HepG2 (cell line): Measurements from ENCODE around the gene MTA3. TPM values are rescaled to one million over a fixed set of nuclear protein-coding genes. Genes with fewer than 3 reads are reported as not detected.

Experiments used
- ATAC-seq: fragments of 200-7000 bp; cut with Tn5 transposase; 3 replicates; pipeline ENCODE4 v1.9.1; 2020; ENCODE audit warnings: mild to moderate bottlenecking, moderate library complexity
- BruUV-seq: library from RNA; stranded (reverse); fragments of 400-500 nt; replicated peaks from 2 replicates; lab custom pipeline; 2021; lab: Mats Ljungman, UMichigan
- CTCF ChIA-PET: fragments of 300-600 bp; formaldehyde crosslinking; extraction: SDS; loops from one replicate; lab custom pipeline; 2021; ENCODE audit warnings: low total read pairs, inconsistent platforms, low intra/inter-chr PET ratio; lab: Yijun Ruan, JAX
- POLR2A ChIA-PET: fragments of 350-600 bp; sonication (Branson Sonifier 250); formaldehyde crosslinking; loops from one replicate; lab custom pipeline; 2020; ENCODE audit warnings: antibody characterized with exemption, inconsistent platforms; lab: Yijun Ruan, JAX
- DNase-seq: peaks from one replicate; pipeline ENCODE4 v3.0.0-alpha.2; 2015; ENCODE audit warnings: low spot score
- FAIRE-seq: peaks from 3 replicates; lab custom pipeline; 2011; peaks lifted over from hg19 to GRCh38; lab: Jason Lieb, UNC
- H2AFZ ChIP-seq: one replicate; pipeline ENCODE4 v1.6.1; 2011; ENCODE audit warnings: low read length, inconsistent platforms
- H3K27ac ChIP-seq: fragments of 300-600 bp; 3 replicates; pipeline ENCODE4 v1.8.0; 2011; ENCODE audit warnings: mixed run types, mild to moderate bottlenecking, mixed read lengths, low read length, inconsistent platforms; ENCODE audit not compliant: insufficient read depth; ENCODE audit errors: extremely low read length
- H3K27me3 ChIP-seq, 2 experiments: fragments of 200-600 bp in 1 of 2; 2 replicates in 1 of 2; 3 replicates in 1 of 2; pipeline versions ENCODE4 v1.6.0 to v1.8.0; 2011; ENCODE audit warnings: low read length in 2 of 2, mild to moderate bottlenecking in 2 of 2, moderate library complexity in 2 of 2, inconsistent platforms in 1 of 2; ENCODE audit not compliant: insufficient read depth in 2 of 2, control insufficient read depth in 1 of 2
- H3K36me3 ChIP-seq, 2 experiments: fragments of 200-600 bp in 1 of 2; replicated peaks in 1 of 2; 2 replicates in 1 of 2; 3 replicates in 1 of 2; pipeline versions ENCODE4 v1.5.1 to v1.8.0; 2011; ENCODE audit warnings: low read length in 2 of 2, inconsistent platforms in 1 of 2; ENCODE audit not compliant: insufficient read depth in 2 of 2, control insufficient read depth in 1 of 2
- H3K4me1 ChIP-seq: 2 replicates; pipeline ENCODE4 v1.5.1; 2012; ENCODE audit warnings: low read length, inconsistent platforms; ENCODE audit not compliant: insufficient read depth
- H3K4me2 ChIP-seq: 2 replicates; pipeline ENCODE4 v1.6.0; 2011; ENCODE audit warnings: low read depth, low read length, inconsistent platforms
- H3K4me3 ChIP-seq, 3 experiments: fragments of 200-600 bp in 1 of 3; sonication (generic), shearing (Covaris generic) in 1 of 3; replicated peaks in 1 of 3; 2 replicates each; pipeline ENCODE4 v1.5.1; 2011 to 2016; ENCODE audit warnings: low read length in 3 of 3, inconsistent platforms in 2 of 3, low read depth in 2 of 3, mild to moderate bottlenecking in 2 of 3, control low read depth in 1 of 3, mixed read lengths in 1 of 3; ENCODE audit not compliant: insufficient read depth in 1 of 3
- H3K79me2 ChIP-seq: one replicate; pipeline ENCODE4 v1.6.1; 2011; ENCODE audit warnings: low read length, inconsistent platforms; ENCODE audit not compliant: insufficient read depth
- H3K9ac ChIP-seq: 2 replicates; pipeline ENCODE4 v1.6.0; 2011; ENCODE audit warnings: mild to moderate bottlenecking, low read depth, low read length, inconsistent platforms; ENCODE audit not compliant: insufficient read depth
- H3K9me3 ChIP-seq: 2 replicates; pipeline ENCODE4 v1.5.1; 2012; ENCODE audit warnings: mild to moderate bottlenecking, low read length
- H4K20me1 ChIP-seq: 2 replicates; pipeline ENCODE4 v1.6.0; 2011; ENCODE audit warnings: inconsistent platforms, mild to moderate bottlenecking, low read length, moderate library complexity; ENCODE audit not compliant: insufficient read depth
- CC2D1A ChIP-seq: sonication (generic); formaldehyde crosslinking; IDR thresholded peaks from 2 replicates; pipeline ENCODE4 v1.8.1; 2023; ENCODE audit warnings: mild to moderate bottlenecking, missing genetic modification reagents
- FOSL1 ChIP-seq: sonication (generic); formaldehyde crosslinking; IDR thresholded peaks from 2 replicates; pipeline ENCODE4 v1.9.0; 2021; ENCODE audit warnings: missing genetic modification reagents, borderline replicate concordance
- GATAD2A ChIP-seq: IDR thresholded peaks from 2 replicates; pipeline ENCODE4 v1.6.1; 2016
- GLMP ChIP-seq: sonication (generic); formaldehyde crosslinking; IDR thresholded peaks from 2 replicates; pipeline ENCODE4 v1.9.0; 2021; ENCODE audit warnings: missing genetic modification reagents, mild to moderate bottlenecking, borderline replicate concordance
- HOXD1 ChIP-seq: sonication (generic); formaldehyde crosslinking; IDR thresholded peaks from 2 replicates; pipeline ENCODE4 v1.5.0; 2020; ENCODE audit warnings: missing genetic modification reagents
- NFKBIZ ChIP-seq: IDR thresholded peaks from 2 replicates; pipeline ENCODE4 v1.6.1; 2018; ENCODE audit warnings: missing genetic modification reagents, missing compliant biosample characterization
- PCBP1 ChIP-seq: fragments of 200-400 bp; formaldehyde crosslinking; IDR thresholded peaks from 2 replicates; pipeline ENCODE4 v1.6.1; 2017; ENCODE audit warnings: mild to moderate bottlenecking, low read depth, low read length, borderline replicate concordance
- RBM22 ChIP-seq: fragments of 200-400 bp; formaldehyde crosslinking; optimal IDR thresholded peaks from 2 replicates; pipeline ENCODE3; 2017; ENCODE audit warnings: mild to moderate bottlenecking, low read length, moderate library complexity
- STAT6 ChIP-seq: sonication (generic); formaldehyde crosslinking; IDR thresholded peaks from 2 replicates; pipeline ENCODE4 v1.4.0; 2020; ENCODE audit warnings: missing genetic modification reagents, mild to moderate bottlenecking, borderline replicate concordance
- SUZ12 ChIP-seq: fragments of 150-350 bp; IDR thresholded peaks from 2 replicates; pipeline ENCODE4 v1.6.1; 2014; ENCODE audit warnings: low read depth, low read length
- TBL1XR1 ChIP-seq: fragments of 150-350 bp; IDR thresholded peaks from 2 replicates; pipeline ENCODE4 v1.6.1; 2014; ENCODE audit warnings: borderline replicate concordance, low read length; ENCODE audit not compliant: partially characterized antibody
- TEAD3 ChIP-seq: optimal IDR thresholded peaks from 2 replicates; pipeline ENCODE3; 2016; ENCODE audit warnings: borderline replicate concordance
- ZFAT ChIP-seq: sonication (generic); formaldehyde crosslinking; conservative IDR thresholded peaks from 2 replicates; pipeline ENCODE4 v1.8.1; 2023; ENCODE audit warnings: missing genetic modification reagents, inconsistent platforms
- ZNF121 ChIP-seq: sonication (generic); formaldehyde crosslinking; IDR thresholded peaks from 2 replicates; pipeline ENCODE4 v1.5.0; 2020; ENCODE audit warnings: mild to moderate bottlenecking, missing genetic modification reagents
- ZNF441 ChIP-seq: sonication (generic); formaldehyde crosslinking; IDR thresholded peaks from 2 replicates; pipeline ENCODE4 v1.7.0; 2021; ENCODE audit warnings: missing genetic modification reagents, borderline replicate concordance
- ZNF574 ChIP-seq: sonication (generic); formaldehyde crosslinking; IDR thresholded peaks from 2 replicates; pipeline ENCODE4 v1.4.0; 2020; ENCODE audit warnings: missing genetic modification reagents
- ZNF691 ChIP-seq: sonication (generic); formaldehyde crosslinking; IDR thresholded peaks from 2 replicates; pipeline ENCODE4 v1.4.0; 2020; ENCODE audit warnings: missing genetic modification reagents, low read depth, mild to moderate bottlenecking, borderline replicate concordance
- ZNF782 ChIP-seq: sonication (generic); formaldehyde crosslinking; IDR thresholded peaks from 2 replicates; pipeline ENCODE4 v1.4.0; 2020; ENCODE audit warnings: missing genetic modification reagents, mild to moderate bottlenecking, borderline replicate concordance
- ZNF83 ChIP-seq: sonication (generic); formaldehyde crosslinking; IDR thresholded peaks from 2 replicates; pipeline ENCODE4 v1.4.0; 2020; ENCODE audit warnings: missing genetic modification reagents, mild to moderate bottlenecking, borderline replicate concordance
- WGBS: methylation state at CpG from one replicate; pipeline ENCODE4 v1.1.6; 2017; ENCODE audit warnings: low lambda C conversion rate; 5-methylcytosine and 5-hydroxymethylcytosine counted together
- in situ Hi-C: cut with HindIII; loops from 2 replicates; pipeline ENCODE4 v1.10.0; 2017; ENCODE audit warnings: low pct_unique_long_range_greater_than_20kb; ENCODE audit not compliant: extremely low pct_ligation_motif_present
- intact Hi-C: fragments of 100-400 bp; cut with micrococcal nuclease; formaldehyde crosslinking; loops from one replicate; pipeline ENCODE4 v1.10.0; 2022; ENCODE audit not compliant: unreplicated experiment
- polyA plus RNA-seq, 8 experiments: library from polyadenylated mRNA; depleted of rRNA in 3 of 8; stranded (reverse) in 7 of 8; unstranded in 1 of 8; fragments of >200 nt; fragmentation: Illumina TruSeq in 4 of 8; extraction: Trizol in 4 of 8; gene quantifications; 2 replicates each; pipeline versions ENCODE4 v1.2.1 to v1.2.3, GENCODE V29; 2011 to 2016; ENCODE audit warnings: low read depth in 4 of 8, missing spikeins in 1 of 8, mixed read lengths in 1 of 8; ENCODE audit not compliant: insufficient read depth in 1 of 8
- total RNA-seq, 5 experiments: library from RNA; depleted of rRNA; stranded (reverse); fragments of >200 nt; fragmentation: Illumina TruSeq; extraction: Trizol; gene quantifications; 2 replicates each; pipeline ENCODE4 v1.2.3, GENCODE V29; 2016; ENCODE audit warnings: low read depth in 1 of 5

Gene MTA3
- total and polyA plus RNA-seq, 2 of the 13 experiments (the other 11 are each of a cell fraction or from before 2014, with no cell fraction given) = 48.8 to 77.8 TPM

- in situ Hi-C loops (no loop called here), intact Hi-C loops (no loop called here)
- WGBS = 61% methylated on average over 3 of the region's 3 CpGs
- Histone ChIP-seq H3K4me3 (no peak overlapping the region), H3K4me2 (no peak overlapping the region), H4K20me1 (no peaks in the 10 kb centered on the region), H3K4me1 (peaks cover 11% of the 10 kb centered on the region), H3K27ac (peak overlapping the region; percentile 37), H2AFZ (no peak overlapping the region), H3K9ac (no peak overlapping the region), H3K36me3 (peaks cover 13 to 54% of the 10 kb centered on the region in 2 experiments), H3K9me3 (no peaks in the 10 kb centered on the region), H3K79me2 (no peaks in the 10 kb centered on the region), H3K27me3 (no peaks in the 10 kb centered on the region)
- DNase-seq = peak; percentile 42
- no TSS peak for BruUV-seq
- ATAC-seq = peak; percentile 89
- FAIRE-seq = no peak
- CTCF ChIA-PET = no interaction called here
- POLR2A ChIA-PET = no interaction called here
- TF ChIP-seq ZNF83 (CRISPR knock-in tag) (no peak), GLMP (CRISPR knock-in tag) (no peak), STAT6 (CRISPR knock-in tag) (no peak), ZFAT (CRISPR knock-in tag) (no peak), ZNF121 (CRISPR knock-in tag) (no peak), ZNF691 (CRISPR knock-in tag) (no peak), CC2D1A (CRISPR knock-in tag) (no peak), ZNF441 (no peak), NFKBIZ (CRISPR knock-in tag) (no peak), ZNF782 (CRISPR knock-in tag) (no peak), HOXD1 (CRISPR knock-in tag) (no peak), TEAD3 (CRISPR knock-in tag) (peak; percentile 86), GATAD2A (CRISPR knock-in tag) (no peak), FOSL1 (CRISPR knock-in tag) (no peak), SUZ12 (no peak), PCBP1 (no peak), TBL1XR1 (no peak), ZNF574 (no peak), RBM22 (peak; percentile 25)
These were observed 138.4 kb downstream of the MTA3 start for GRCh38 chr2:42706836-42707235.
